ENCODE measurements around the gene PLAC8L1.

- TF ChIP-seq EZH2 (IDR thresholded peaks at IDR 0.05; ENCODE audit: borderline replicate concordance, low read depth, low read length, poor library complexity, severe bottlenecking) (no peak), CTCF (conservative IDR thresholded peaks at IDR 0.05; ENCODE audit: low read depth, low read length) (no peak)
Measured at GRCh38 chr5:146101646-146102045, 3.7 kb downstream of the PLAC8L1 start.

Measured in A673 (cell line).